DND-41 (cell line): ENCODE measurements around the gene MED10.

Experiments
- CTCF ChIP-seq: IDR thresholded peaks from 2 replicates; pipeline ENCODE4 v1.5.1; 2012; ENCODE audit warnings: borderline replicate concordance, low read length, moderate library complexity, mild to moderate bottlenecking; ENCODE audit not compliant: poor library complexity, severe bottlenecking; ENCODE audit errors: extremely low read depth
- EZH2 ChIP-seq: IDR thresholded peaks from 3 replicates; pipeline ENCODE4 v1.6.1; 2012; ENCODE audit warnings: borderline replicate concordance, low read depth, mild to moderate bottlenecking, moderate library complexity, low read length, inconsistent platforms; ENCODE audit not compliant: severe bottlenecking

- TF ChIP-seq CTCF = no peak
- no peak for TF ChIP-seq EZH2
Observed at GRCh38 chr5:6384856-6385255, 6.5 kb upstream of the MED10 start.
